Common myeloid progenitor, CD34-positive (primary cell): Measurements from ENCODE around the gene ADGRV1.
"Not testable (repeated sequence)": the region's sequence is repeated elsewhere in the genome, so short reads cannot be mapped to it uniquely, and the experiment has no call there.

Source experiments
- CTCF ChIA-PET: fragments of 350-600 bp; sonication (Branson Sonifier 250); formaldehyde crosslinking; loops from one replicate; lab custom pipeline; 2021; ENCODE audit warnings: antibody characterized with exemption; lab: Charles Lee
- POLR2A ChIA-PET: fragments of 350-600 bp; sonication (Branson Sonifier 250); formaldehyde crosslinking; loops from one replicate; lab custom pipeline; 2021; ENCODE audit warnings: antibody characterized with exemption; lab: Charles Lee
- DNase-seq, 3 donors: peaks; one replicate each; pipeline versions ENCODE4 v3.0.0 to v3.0.0-alpha.2; 2013
- H3K27ac ChIP-seq, 2 experiments: 1 replicate in 1 of 2; 2 replicates in 1 of 2; pipeline ENCODE4 v1.7.0; 2013; ENCODE audit warnings: inconsistent platforms in 2 of 2, low read length in 2 of 2, mild to moderate bottlenecking in 2 of 2, low read depth in 1 of 2, moderate library complexity in 1 of 2; ENCODE audit not compliant: severe bottlenecking in 2 of 2, insufficient read depth in 1 of 2, poor library complexity in 1 of 2
- H3K27me3 ChIP-seq, 5 experiments: replicated peaks in 2 of 5; 1 replicate in 3 of 5; 2 replicates in 2 of 5; pipeline versions ENCODE4 v1.6.1 to v1.7.0; 2013; ENCODE audit warnings: low read length in 4 of 5, mild to moderate bottlenecking in 2 of 5, moderate library complexity in 2 of 5, inconsistent platforms in 1 of 5; ENCODE audit not compliant: insufficient read depth in 5 of 5, control insufficient read depth in 4 of 5
- H3K36me3 ChIP-seq, 4 experiments: 1 replicate in 2 of 4; 2 replicates in 2 of 4; pipeline versions ENCODE4 v1.6.1 to v1.7.0; 2013; ENCODE audit warnings: low read length in 3 of 4, control low read depth in 1 of 4, mild to moderate bottlenecking in 1 of 4; ENCODE audit not compliant: control insufficient read depth in 4 of 4, insufficient read depth in 4 of 4
- H3K4me1 ChIP-seq, 4 experiments: 1 replicate in 3 of 4; 2 replicates in 1 of 4; pipeline versions ENCODE4 v1.6.1 to v1.7.1; 2013; ENCODE audit warnings: low read length in 3 of 4, mild to moderate bottlenecking in 3 of 4, control low read depth in 1 of 4, inconsistent platforms in 1 of 4, moderate library complexity in 1 of 4; ENCODE audit not compliant: control insufficient read depth in 4 of 4, insufficient read depth in 4 of 4; ENCODE audit errors: control extremely low read depth in 1 of 4
- H3K4me3 ChIP-seq, 7 experiments: 1 replicate in 4 of 7; 2 replicates in 3 of 7; pipeline versions ENCODE4 v1.5.1 to v1.7.0; 2013; ENCODE audit warnings: mild to moderate bottlenecking in 7 of 7, low read length in 6 of 7, moderate library complexity in 6 of 7, inconsistent platforms in 2 of 7, low read depth in 2 of 7, control low read depth in 1 of 7; ENCODE audit not compliant: insufficient read depth in 4 of 7, control insufficient read depth in 1 of 7; ENCODE audit errors: extremely low read depth in 1 of 7
- H3K9me3 ChIP-seq, 5 experiments: 1 replicate in 4 of 5; 2 replicates in 1 of 5; pipeline versions ENCODE4 v1.6.1 to v1.7.1; 2013; ENCODE audit warnings: low read length in 4 of 5, mild to moderate bottlenecking in 2 of 5, inconsistent platforms in 1 of 5, low read depth in 1 of 5, moderate library complexity in 1 of 5; ENCODE audit not compliant: control insufficient read depth in 4 of 5, insufficient read depth in 2 of 5; ENCODE audit errors: control extremely low read depth in 1 of 5
- WGBS: methylation state at CpG from one replicate; pipeline ENCODE4 v1.1.5; 2013; ENCODE audit not compliant: insufficient coverage; 5-methylcytosine and 5-hydroxymethylcytosine counted together

Gene ADGRV1

GRCh38 chr5:91061946-91062562, 503.5 kb downstream of the ADGRV1 start:
- H3K4me1 ChIP-seq: peaks cover 2 to 22% (median 17%) of the 10 kb centered on the region in 4 experiments
- no peaks in the 10 kb centered on the region for H3K36me3 ChIP-seq
- H3K27me3 ChIP-seq: no peaks in the 10 kb centered on the region
- WGBS: 40% methylated on average over 2 of the region's 2 CpGs
- H3K9me3 ChIP-seq: no peaks in the 10 kb centered on the region
- H3K4me3 ChIP-seq: no peak overlapping the region
- ChIA-PET CTCF (no interaction called here), POLR2A (interaction anchor here (0.5 kb wide), 1 partner anchor 20 kb away, joined by 4 read pairs; no protein-coding TSS in a partner anchor)
- no peak overlapping the region for H3K27ac ChIP-seq
- DNase-seq: peak in 2 of 3 donors; percentile 28 to 38

DNA sequence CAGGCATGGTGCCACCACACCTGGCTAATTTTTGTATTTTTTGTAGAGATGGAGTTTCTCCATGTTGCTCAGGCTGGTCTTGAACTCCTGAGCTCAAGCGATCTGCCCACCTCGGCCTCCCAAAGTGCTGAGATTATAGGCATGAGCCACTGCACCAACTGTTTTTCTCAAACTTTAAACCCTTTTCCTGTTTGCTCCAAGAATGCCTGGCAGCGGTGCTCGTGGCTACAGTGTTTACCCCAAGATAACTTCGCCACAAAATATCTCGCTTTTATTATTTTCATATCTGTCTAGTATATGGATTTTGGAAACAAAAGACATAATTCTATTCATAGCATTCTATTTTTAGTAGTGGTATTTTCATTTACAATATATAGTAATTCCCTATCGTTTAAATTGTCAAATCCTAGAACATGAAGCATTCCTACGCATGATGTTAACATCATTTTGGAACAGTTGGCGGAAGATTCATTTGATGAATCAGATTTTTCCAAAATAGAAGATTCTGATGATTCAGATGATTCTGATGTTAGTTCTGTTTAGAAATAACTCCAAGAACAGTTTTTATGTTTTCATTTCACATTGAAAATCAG, 504.6 kb downstream of the ADGRV1 start:
- WGBS: no CpG with 5 or more reads among the region's 9 CpGs
- H3K36me3 ChIP-seq, CTCF ChIA-PET, H3K9me3 ChIP-seq, POLR2A ChIA-PET, H3K4me3 ChIP-seq, H3K27ac ChIP-seq, H3K27me3 ChIP-seq: not testable (repeated sequence)
- peaks cover 2 to 20% (median 17%) of the 10 kb centered on the region in 4 experiments for H3K4me1 ChIP-seq
- DNase-seq: peak in 1 of 3 donors; percentile 13

GRCh38 chr5:91065496-91065895, 506.9 kb downstream of the ADGRV1 start:
- H3K27ac ChIP-seq: no peak overlapping the region
- no peak for DNase-seq
- POLR2A ChIA-PET: interaction anchor here (0.6 kb wide), 1 partner anchor 9 kb away, joined by 3 read pairs; no protein-coding TSS in a partner anchor
- no peaks in the 10 kb centered on the region for H3K9me3 ChIP-seq
- CTCF ChIA-PET: interaction anchor here (1.3 to 1.8 kb wide), 2 partner anchors 39 to 320 kb away, joined by 3 to 4 read pairs; no protein-coding TSS in a partner anchor
- 99% methylated on average over 7 of the region's 7 CpGs for WGBS
- no peak overlapping the region for H3K4me3 ChIP-seq
- H3K4me1 ChIP-seq: peaks cover 2 to 18% (median 17%) of the 10 kb centered on the region in 4 experiments
- no peaks in the 10 kb centered on the region for H3K27me3 ChIP-seq
- H3K36me3 ChIP-seq: no peaks in the 10 kb centered on the region

GRCh38 chr5:91069364-91069763, 510.8 kb downstream of the ADGRV1 start:
- POLR2A ChIA-PET: no interaction called here

GRCh38 chr5:91070761-91071550, 512.4 kb downstream of the ADGRV1 start:
- peak in 2 of 3 donors; percentile 32 to 43 for DNase-seq
- Histone ChIP-seq H3K36me3 (no peaks in the 10 kb centered on the region), H3K27ac (no peak overlapping the region), H3K4me3 (no peak overlapping the region), H3K4me1 (no peaks in the 10 kb centered on the region), H3K27me3 (no peaks in the 10 kb centered on the region), H3K9me3 (no peaks in the 10 kb centered on the region)
- ChIA-PET CTCF (interaction anchor here (1.2 kb wide), 1 partner anchor 21 kb away, joined by 3 read pairs; no protein-coding TSS in a partner anchor), POLR2A (no interaction called here)
- 100% methylated on average over 1 of the region's 2 CpGs for WGBS

More at GRCh38 chr5:91069364-91069763, 510.8 kb downstream of the ADGRV1 start:
- H3K27me3 ChIP-seq: no peaks in the 10 kb centered on the region
- CTCF ChIA-PET: no interaction called here
- H3K4me1 ChIP-seq: no peaks in the 10 kb centered on the region
- WGBS: 100% methylated on average over 1 of the region's 2 CpGs
- H3K36me3 ChIP-seq: no peaks in the 10 kb centered on the region
- no peaks in the 10 kb centered on the region for H3K9me3 ChIP-seq
- no peak for DNase-seq
- no peak overlapping the region for H3K4me3 ChIP-seq
- H3K27ac ChIP-seq: no peak overlapping the region

- 100% methylated on average over 2 of the region's 2 CpGs for WGBS
- no peaks in the 10 kb centered on the region for H3K4me1 ChIP-seq
- DNase-seq: no peak
- ChIA-PET POLR2A (no interaction called here), CTCF (interaction anchor here (1.0 kb wide), 1 partner anchor 134 kb away, joined by 4 read pairs; no protein-coding TSS in a partner anchor)
- H3K4me3 ChIP-seq: no peak overlapping the region
- no peak overlapping the region for H3K27ac ChIP-seq
- no peaks in the 10 kb centered on the region for H3K27me3 ChIP-seq
- H3K9me3 ChIP-seq: no peaks in the 10 kb centered on the region
- no peaks in the 10 kb centered on the region for H3K36me3 ChIP-seq
Observed at GRCh38 chr5:91072881-91073280, 514.3 kb downstream of the ADGRV1 start.
